ENCODE data around the gene EFCAB6. TPM values are rescaled to one million over a fixed set of nuclear protein-coding genes. Genes with fewer than 3 reads are reported as not detected.

The EFCAB6 gene
- total and polyA plus RNA-seq, 9 of the 15 experiments (the other 6 are each of a cell fraction or from before 2014, with no cell fraction given), result 0.06 TPM; not detected in 8

DNA sequence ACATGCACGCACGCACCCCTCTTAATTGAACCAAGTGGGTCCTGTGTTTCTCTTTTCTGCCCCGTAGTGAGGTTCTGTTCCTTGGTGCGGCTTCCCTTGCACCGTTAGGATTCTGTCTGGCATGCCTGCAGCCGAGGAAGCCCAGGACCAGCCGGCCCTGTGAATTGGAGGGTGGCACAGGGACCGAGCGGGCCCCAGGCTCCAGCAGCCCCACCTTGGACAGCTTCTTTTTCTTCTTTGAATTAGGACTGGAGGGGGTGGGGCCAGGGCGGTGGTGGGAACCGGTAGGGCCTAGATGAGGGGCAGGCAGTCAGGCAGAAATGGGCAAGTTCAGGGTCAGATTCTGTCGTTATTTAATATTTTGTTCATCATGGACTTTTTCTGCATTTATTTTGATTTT is 305.6 kb downstream of the EFCAB6 start:
- ATAC-seq, result no peak
- ChIA-PET POLR2A (interaction anchor here (0.5 kb wide), 1 partner anchor 1009 kb away, joined by 3 read pairs; no protein-coding TSS in a partner anchor), CTCF (ENCODE audit: low intra/inter-chr PET ratio) (no interaction called here)
- no peak overlapping the region for H3K4me2 ChIP-seq (ENCODE audit: insufficient read depth, low read length)
- no peak overlapping the region for H3K9ac ChIP-seq (ENCODE audit: insufficient read depth in 1 of 2, low read depth in 2 of 2, low read length in 2 of 2)
- no peaks in the 10 kb centered on the region for H3K4me1 ChIP-seq (replicated peaks in 1 of 2; ENCODE audit: control insufficient read depth in 2 of 2, insufficient read depth in 2 of 2, low read length in 2 of 2)
- WGBS (ENCODE audit: insufficient coverage, low coverage, missing lambda C conversion rate), result 3% methylated on average over 6 of the region's 12 CpGs
- no peak overlapping the region for H2AFZ ChIP-seq (ENCODE audit: low read depth, low read length)
- no peaks in the 10 kb centered on the region for H3K79me2 ChIP-seq (ENCODE audit: control insufficient read depth, insufficient read depth, low read length)
- H3K9me3 ChIP-seq (replicated peaks; ENCODE audit: control insufficient read depth, insufficient read depth, low read depth, low read length), result no peaks in the 10 kb centered on the region
- no peak for DNase-seq (ENCODE audit: extremely low read depth in 1 of 4, low spot score in 3 of 4)
- H3K36me3 ChIP-seq (ENCODE audit: control insufficient read depth, insufficient read depth, low read length), result no peaks in the 10 kb centered on the region
- H3K4me3 ChIP-seq, result no peak overlapping the region
- intact Hi-C loops (cut with micrococcal nuclease) (no loop called here), in situ Hi-C loops (cut with MboI) (no loop called here)
- H4K20me1 ChIP-seq (replicated peaks; ENCODE audit: control insufficient read depth, insufficient read depth, low read length), result no peaks in the 10 kb centered on the region
- FAIRE-seq, result no peak
- H3K9me1 ChIP-seq (ENCODE audit: control insufficient read depth, insufficient read depth, low read length), result no peaks in the 10 kb centered on the region
- no peaks in the 10 kb centered on the region for H3K27me3 ChIP-seq (ENCODE audit: control insufficient read depth in 2 of 2, insufficient read depth in 2 of 2, low read length in 2 of 2)
- BruUV-seq (replicated peaks), result no TSS peak
- H3K27ac ChIP-seq (ENCODE audit: extremely low read depth, low read depth, low read length), result no peak overlapping the region
- TF ChIP-seq GTF2E2 (tag; IDR thresholded peaks at IDR 0.05) (no peak), DPF2 (IDR thresholded peaks at IDR 0.05) (no peak), HNRNPK (IDR thresholded peaks at IDR 0.05; ENCODE audit: low read depth, low read length, poor library complexity, severe bottlenecking) (no peak), USF2 (CRISPR knock-in tag; IDR thresholded peaks at IDR 0.05) (no peak), RFX1 (IDR thresholded peaks at IDR 0.05) (no peak), SMARCC2 (IDR thresholded peaks at IDR 0.05; ENCODE audit: low read depth) (no peak), ZNF124 (CRISPR knock-in tag; IDR thresholded peaks at IDR 0.05) (no peak), ARHGAP35 (IDR thresholded peaks at IDR 0.05; ENCODE audit: partially characterized antibody) (no peak), ZNF395 (CRISPR knock-in tag; IDR thresholded peaks at IDR 0.05) (no peak), CREBBP (IDR thresholded peaks at IDR 0.05; ENCODE audit: low read depth, low read length) (no peak), ZNF77 (CRISPR knock-in tag; IDR thresholded peaks at IDR 0.05) (no peak), ZNF445 (CRISPR knock-in tag; IDR thresholded peaks at IDR 0.05; ENCODE audit: low read depth) (no peak), ZBTB7A (IDR thresholded peaks at IDR 0.05; ENCODE audit: borderline replicate concordance, control insufficient read depth, low read depth, low read length) (no peak), ZNF778 (CRISPR knock-in tag; IDR thresholded peaks at IDR 0.05) (no peak), ZNF121 (CRISPR knock-in tag; conservative IDR thresholded peaks at IDR 0.05) (no peak)
- TF ChIP-seq, protein P1, sequence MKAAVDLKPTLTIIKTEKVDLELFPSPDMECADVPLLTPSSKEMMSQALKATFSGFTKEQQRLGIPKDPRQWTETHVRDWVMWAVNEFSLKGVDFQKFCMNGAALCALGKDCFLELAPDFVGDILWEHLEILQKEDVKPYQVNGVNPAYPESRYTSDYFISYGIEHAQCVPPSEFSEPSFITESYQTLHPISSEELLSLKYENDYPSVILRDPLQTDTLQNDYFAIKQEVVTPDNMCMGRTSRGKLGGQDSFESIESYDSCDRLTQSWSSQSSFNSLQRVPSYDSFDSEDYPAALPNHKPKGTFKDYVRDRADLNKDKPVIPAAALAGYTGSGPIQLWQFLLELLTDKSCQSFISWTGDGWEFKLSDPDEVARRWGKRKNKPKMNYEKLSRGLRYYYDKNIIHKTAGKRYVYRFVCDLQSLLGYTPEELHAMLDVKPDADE (conservative IDR thresholded peaks at IDR 0.05; ENCODE audit: control insufficient read depth, low read depth, low read length), result no peak
- TF ChIP-seq, protein P2, sequence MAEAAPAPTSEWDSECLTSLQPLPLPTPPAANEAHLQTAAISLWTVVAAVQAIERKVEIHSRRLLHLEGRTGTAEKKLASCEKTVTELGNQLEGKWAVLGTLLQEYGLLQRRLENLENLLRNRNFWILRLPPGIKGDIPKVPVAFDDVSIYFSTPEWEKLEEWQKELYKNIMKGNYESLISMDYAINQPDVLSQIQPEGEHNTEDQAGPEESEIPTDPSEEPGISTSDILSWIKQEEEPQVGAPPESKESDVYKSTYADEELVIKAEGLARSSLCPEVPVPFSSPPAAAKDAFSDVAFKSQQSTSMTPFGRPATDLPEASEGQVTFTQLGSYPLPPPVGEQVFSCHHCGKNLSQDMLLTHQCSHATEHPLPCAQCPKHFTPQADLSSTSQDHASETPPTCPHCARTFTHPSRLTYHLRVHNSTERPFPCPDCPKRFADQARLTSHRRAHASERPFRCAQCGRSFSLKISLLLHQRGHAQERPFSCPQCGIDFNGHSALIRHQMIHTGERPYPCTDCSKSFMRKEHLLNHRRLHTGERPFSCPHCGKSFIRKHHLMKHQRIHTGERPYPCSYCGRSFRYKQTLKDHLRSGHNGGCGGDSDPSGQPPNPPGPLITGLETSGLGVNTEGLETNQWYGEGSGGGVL (CRISPR knock-in tag; IDR thresholded peaks at IDR 0.05), result no peak

Measured in K562 (cell line).